Liver (tissue), 3 donors: Measurements from ENCODE around the gene NDUFB11.

ENCODE experiments used
- HNF4G ChIP-seq: IDR thresholded peaks from 2 replicates; pipeline ENCODE4 v1.6.1; 2016; ENCODE audit warnings: antibody characterized with exemption
- TF ChIP-seq, protein P1 (sequence below): IDR thresholded peaks from 2 replicates; pipeline ENCODE4 v1.6.1; 2016; ENCODE audit warnings: antibody characterized with exemption
- TF ChIP-seq, protein P2 (sequence below): IDR thresholded peaks from 2 replicates; pipeline ENCODE4 v1.6.1; 2016; ENCODE audit warnings: antibody characterized with exemption
- TF ChIP-seq, protein P3 (sequence below): fragments of 150-350 bp; IDR thresholded peaks from 2 replicates; pipeline ENCODE4 v1.5.1; 2017; ENCODE audit warnings: improper control_type of control experiment, low read depth, low read length; ENCODE audit not compliant: missing input control
- donor health status: healthy.
- donor health status: healthy.

DNA sequence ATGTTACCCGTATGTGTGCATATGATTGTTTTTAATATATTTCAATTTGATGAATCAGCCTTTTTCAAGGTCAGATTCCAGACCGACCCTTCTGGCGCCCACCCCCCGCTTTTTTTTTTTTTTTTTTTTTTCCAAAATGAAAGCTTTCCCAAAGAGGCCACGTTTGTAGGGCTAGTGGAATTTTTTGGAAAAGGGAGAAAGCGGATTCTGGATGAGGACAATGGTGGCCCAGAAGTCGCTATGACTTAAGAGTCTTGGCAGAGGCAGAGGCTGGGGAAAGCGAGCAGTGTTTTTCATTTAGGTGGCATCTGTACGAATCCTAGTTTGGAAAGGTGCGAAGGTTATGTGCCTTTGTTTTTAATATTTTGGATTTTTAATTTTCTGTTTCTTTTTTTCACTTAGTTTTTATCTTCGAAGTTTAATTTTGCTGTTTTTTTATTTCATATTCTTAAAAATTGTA lies 14.6 kb downstream of the NDUFB11 start:
- TF ChIP-seq, protein P1, sequence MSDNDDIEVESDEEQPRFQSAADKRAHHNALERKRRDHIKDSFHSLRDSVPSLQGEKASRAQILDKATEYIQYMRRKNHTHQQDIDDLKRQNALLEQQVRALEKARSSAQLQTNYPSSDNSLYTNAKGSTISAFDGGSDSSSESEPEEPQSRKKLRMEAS: no peak
- TF ChIP-seq, protein P2, sequence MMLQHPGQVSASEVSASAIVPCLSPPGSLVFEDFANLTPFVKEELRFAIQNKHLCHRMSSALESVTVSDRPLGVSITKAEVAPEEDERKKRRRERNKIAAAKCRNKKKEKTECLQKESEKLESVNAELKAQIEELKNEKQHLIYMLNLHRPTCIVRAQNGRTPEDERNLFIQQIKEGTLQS: no peak
- TF ChIP-seq HNF4G: no peak
- TF ChIP-seq, protein P3, sequence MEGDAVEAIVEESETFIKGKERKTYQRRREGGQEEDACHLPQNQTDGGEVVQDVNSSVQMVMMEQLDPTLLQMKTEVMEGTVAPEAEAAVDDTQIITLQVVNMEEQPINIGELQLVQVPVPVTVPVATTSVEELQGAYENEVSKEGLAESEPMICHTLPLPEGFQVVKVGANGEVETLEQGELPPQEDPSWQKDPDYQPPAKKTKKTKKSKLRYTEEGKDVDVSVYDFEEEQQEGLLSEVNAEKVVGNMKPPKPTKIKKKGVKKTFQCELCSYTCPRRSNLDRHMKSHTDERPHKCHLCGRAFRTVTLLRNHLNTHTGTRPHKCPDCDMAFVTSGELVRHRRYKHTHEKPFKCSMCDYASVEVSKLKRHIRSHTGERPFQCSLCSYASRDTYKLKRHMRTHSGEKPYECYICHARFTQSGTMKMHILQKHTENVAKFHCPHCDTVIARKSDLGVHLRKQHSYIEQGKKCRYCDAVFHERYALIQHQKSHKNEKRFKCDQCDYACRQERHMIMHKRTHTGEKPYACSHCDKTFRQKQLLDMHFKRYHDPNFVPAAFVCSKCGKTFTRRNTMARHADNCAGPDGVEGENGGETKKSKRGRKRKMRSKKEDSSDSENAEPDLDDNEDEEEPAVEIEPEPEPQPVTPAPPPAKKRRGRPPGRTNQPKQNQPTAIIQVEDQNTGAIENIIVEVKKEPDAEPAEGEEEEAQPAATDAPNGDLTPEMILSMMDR: no peak
